Heart left ventricle (tissue), 16 donors: ENCODE measurements around the gene MANEAL. TPM values are rescaled to one million over a fixed set of nuclear protein-coding genes. Genes with fewer than 3 reads are reported as not detected.

Experiments used
- ATAC-seq, 4 donors: fragments of 200-7000 bp; cut with Tn5 transposase; one replicate each; pipeline ENCODE4 v1.9.1; 2020 to 2022; ENCODE audit warnings: moderate library complexity in 4 of 4, mild to moderate bottlenecking in 3 of 4, moderate number of reproducible peaks in 1 of 4
- DNase-seq, 5 donors: peaks; one replicate each; pipeline ENCODE4 v3.0.0-alpha.2; 2020
- H3K27ac ChIP-seq, 12 donors: fragments of 200-600 bp; sonication (generic) in 4 of 12; one replicate each; pipeline versions ENCODE4 v1.5.0 to v1.8.0; 2016 to 2022; ENCODE audit warnings: mild to moderate bottlenecking in 2 of 12
- H3K27me3 ChIP-seq, 9 donors: fragments of 200-600 bp; sonication (generic) in 2 of 9; one replicate each; pipeline versions ENCODE4 v1.5.1 to v1.8.0; 2016 to 2022; ENCODE audit warnings: mild to moderate bottlenecking in 3 of 9
- H3K36me3 ChIP-seq, 9 donors: fragments of 200-600 bp; sonication (generic) in 2 of 9; one replicate each; pipeline versions ENCODE4 v1.5.0 to v1.8.0; 2018 to 2022; ENCODE audit warnings: mild to moderate bottlenecking in 2 of 9
- H3K4me1 ChIP-seq, 12 donors: fragments of 200-600 bp; sonication (generic) in 4 of 12; one replicate each; pipeline versions ENCODE4 v1.5.0 to v1.8.0; 2016 to 2022; ENCODE audit warnings: mild to moderate bottlenecking in 3 of 12
- H3K4me3 ChIP-seq, 12 donors: fragments of 200-600 bp; sonication (generic) in 4 of 12; one replicate each; pipeline versions ENCODE4 v1.5.0 to v1.8.0; 2017 to 2022; ENCODE audit warnings: mild to moderate bottlenecking in 9 of 12, moderate library complexity in 4 of 12
- H3K9me3 ChIP-seq, 12 donors: fragments of 200-600 bp; sonication (generic) in 4 of 12; one replicate each; pipeline versions ENCODE4 v1.5.0 to v1.8.0; 2016 to 2022; ENCODE audit warnings: mild to moderate bottlenecking in 1 of 12
- POLR2A ChIP-seq, 2 donors: fragments of 450-650 bp; IDR thresholded peaks; one replicate each; pipeline ENCODE4 v1.6.1; 2017; ENCODE audit warnings: antibody characterized with exemption in 2 of 2, mild to moderate bottlenecking in 2 of 2, moderate library complexity in 2 of 2
- WGBS, 4 donors: extraction: QIAGEN DNeasy Blood & Tissue Kit in 2 of 4; methylation state at CpG; one replicate each; pipeline versions ENCODE4 v1.1.5 to v1.1.7; 2013 to 2018; 5-methylcytosine and 5-hydroxymethylcytosine counted together
- intact Hi-C, 10 donors: fragments of 100-400 bp; cut with DNase I; formaldehyde crosslinking; loops; one replicate each; pipeline versions ENCODE4 v1.11.1 to v1.14.2; 2022
- polyA plus RNA-seq, 2 donors: library from polyadenylated mRNA; stranded (reverse); fragments of 200-250 nt; gene quantifications; one replicate each; pipeline ENCODE4 v1.2.3, GENCODE V29; 2013
- total RNA-seq, 9 donors: library from RNA; depleted of rRNA in 2 of 9; stranded (reverse); fragments of >200 nt in 2 of 9; fragmentation: NEBNext Ultra II Directional in 3 of 9; extraction: Animal tissue kit (Norgen Biotek cat#: 25700) in 3 of 9; gene quantifications; one replicate each; pipeline versions ENCODE4 v1.1.0 to v1.2.4, GENCODE V29; 2016 to 2023
- TF ChIP-seq, protein P1 (sequence below), 12 donors: fragments of 200-600 bp; sonication (generic) in 4 of 12; IDR thresholded peaks; one replicate each; pipeline versions ENCODE4 v1.5.0 to v1.8.0; 2018 to 2022; ENCODE audit warnings: antibody characterized with exemption in 12 of 12, mild to moderate bottlenecking in 5 of 12
- donor health status: ischemic (EF 13 %, LVEDD 7.1; RV severe dilation, severe dysfunction).
- donor health status: healthy with polysubstance abuse.
- donor health status: DM: no; HTN: yes; CAD: no.
- donor health status: DM: no; HTN: no; CAD: no.
- donor health status: ischemic (EF 25% LVEDD 6.9; RV normal size, moderate dysfunction).
- donor health status: ischemic (EF 25% LVEDD 5.7; RV mildly dilated, moderate dysfunction).
- donor health status: healthy.
- donor health status: DM: yes; HTN: yes; CAD: no.
- donor health status: ischemic (EF 35%, LVEDD 5.7; RV mildly dilated, moderate dysfunction).
- donor health status: nonischemic (EF 11% LVEDD 7.7; RV severe dilation, severe dysfunction).
- donor health status: DM: yes; HTN: yes; CAD: no.
- donor health status: PGD.
- donor health status: ischemic (EF 29% LVEDD 5.4; RV normal size, mild dysfunction).
- donor health status: nonischemic (EF 23%, LVEDD 6.1; RV moderate dilation, normal function).

The MANEAL gene
- total and polyA plus RNA-seq, 11 donors = 0.53 to 2.9 (median 0.97) TPM

DNA sequence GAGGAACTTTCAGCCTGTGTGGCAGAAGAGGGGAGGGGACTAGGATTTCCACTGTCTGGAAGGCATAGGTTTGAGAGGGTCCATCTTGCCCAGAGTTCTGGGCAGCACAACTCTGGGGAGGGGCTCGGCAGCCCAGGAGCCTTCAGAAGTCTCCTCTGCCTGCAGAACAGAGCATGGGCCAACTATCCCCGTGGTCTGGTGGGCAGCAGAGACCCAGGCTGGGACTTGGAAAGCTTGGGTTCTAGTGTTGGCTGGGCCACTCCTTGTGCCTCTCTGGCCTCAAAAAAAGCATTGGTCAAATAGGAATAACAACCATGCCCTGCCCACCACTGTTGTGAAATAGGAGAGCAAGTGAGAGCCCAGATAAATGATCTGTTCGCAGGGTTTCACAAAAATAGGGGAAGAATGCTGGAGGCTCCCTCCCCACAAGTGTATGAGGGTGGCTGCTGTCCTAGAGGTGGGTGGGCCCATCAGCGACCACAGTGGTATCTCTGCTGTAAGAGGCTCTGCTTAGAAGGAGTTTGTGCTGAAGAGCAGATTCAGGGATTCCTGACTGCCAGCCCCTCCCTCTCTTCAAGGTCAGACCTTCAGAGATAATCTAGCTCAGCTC lies 37.6 kb upstream of the MANEAL start:
- Histone ChIP-seq H3K9me3 (no peaks in the 10 kb centered on the region), H3K27me3 (peaks cover 10 to 90% (median 51%) of the 10 kb centered on the region in 9 donors), H3K4me3 (no peak overlapping the region), H3K4me1 (peaks cover 0 to 17% (median 0%) of the 10 kb centered on the region in 12 donors), H3K36me3 (no peaks in the 10 kb centered on the region), H3K27ac (no peak overlapping the region)
- DNase-seq = no peak
- no peak for ATAC-seq
- intact Hi-C loops = no loop called here
- TF ChIP-seq, protein P1, sequence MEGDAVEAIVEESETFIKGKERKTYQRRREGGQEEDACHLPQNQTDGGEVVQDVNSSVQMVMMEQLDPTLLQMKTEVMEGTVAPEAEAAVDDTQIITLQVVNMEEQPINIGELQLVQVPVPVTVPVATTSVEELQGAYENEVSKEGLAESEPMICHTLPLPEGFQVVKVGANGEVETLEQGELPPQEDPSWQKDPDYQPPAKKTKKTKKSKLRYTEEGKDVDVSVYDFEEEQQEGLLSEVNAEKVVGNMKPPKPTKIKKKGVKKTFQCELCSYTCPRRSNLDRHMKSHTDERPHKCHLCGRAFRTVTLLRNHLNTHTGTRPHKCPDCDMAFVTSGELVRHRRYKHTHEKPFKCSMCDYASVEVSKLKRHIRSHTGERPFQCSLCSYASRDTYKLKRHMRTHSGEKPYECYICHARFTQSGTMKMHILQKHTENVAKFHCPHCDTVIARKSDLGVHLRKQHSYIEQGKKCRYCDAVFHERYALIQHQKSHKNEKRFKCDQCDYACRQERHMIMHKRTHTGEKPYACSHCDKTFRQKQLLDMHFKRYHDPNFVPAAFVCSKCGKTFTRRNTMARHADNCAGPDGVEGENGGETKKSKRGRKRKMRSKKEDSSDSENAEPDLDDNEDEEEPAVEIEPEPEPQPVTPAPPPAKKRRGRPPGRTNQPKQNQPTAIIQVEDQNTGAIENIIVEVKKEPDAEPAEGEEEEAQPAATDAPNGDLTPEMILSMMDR (IDR thresholded peaks at IDR 0.05) = no peak
- TF ChIP-seq POLR2A (IDR thresholded peaks at IDR 0.05) = no peak
- 48 to 68% (median 63%) methylated on average over 4 of the region's 4 CpGs for WGBS, 4 donors

DNA sequence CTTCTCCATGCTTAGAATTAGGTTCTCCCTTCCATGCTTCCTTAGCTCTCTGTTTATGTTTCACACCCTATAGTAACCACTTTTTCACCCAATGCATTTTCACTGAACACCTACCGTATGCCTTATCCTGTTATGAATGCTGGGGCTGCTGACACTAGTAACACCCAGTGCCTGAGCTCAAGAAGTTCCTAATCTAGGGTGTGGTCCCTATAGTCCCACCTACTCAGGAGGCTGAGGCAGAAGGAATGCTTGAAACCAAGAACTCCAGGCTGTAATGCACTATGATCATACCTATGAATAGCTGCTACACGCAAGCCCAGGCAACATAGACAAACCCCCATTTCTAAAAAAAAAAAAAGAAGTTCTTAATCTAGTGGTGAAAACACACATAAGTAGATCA lies 34.2 kb upstream of the MANEAL start:
- H3K36me3 ChIP-seq = no peaks in the 10 kb centered on the region
- DNase-seq = no peak
- H3K4me1 ChIP-seq = no peaks in the 10 kb centered on the region
- no peaks in the 10 kb centered on the region for H3K9me3 ChIP-seq
- WGBS, 4 donors = 70 to 87% (median 80%) methylated on average over 2 of the region's 2 CpGs
- no peak for TF ChIP-seq POLR2A (IDR thresholded peaks at IDR 0.05)
- TF ChIP-seq, protein P1 (IDR thresholded peaks at IDR 0.05) = no peak
- H3K27ac ChIP-seq = no peak overlapping the region
- intact Hi-C loops = no loop called here
- no peak for ATAC-seq
- peaks cover 13 to 90% (median 49%) of the 10 kb centered on the region in 9 donors for H3K27me3 ChIP-seq
- H3K4me3 ChIP-seq = no peak overlapping the region

DNA sequence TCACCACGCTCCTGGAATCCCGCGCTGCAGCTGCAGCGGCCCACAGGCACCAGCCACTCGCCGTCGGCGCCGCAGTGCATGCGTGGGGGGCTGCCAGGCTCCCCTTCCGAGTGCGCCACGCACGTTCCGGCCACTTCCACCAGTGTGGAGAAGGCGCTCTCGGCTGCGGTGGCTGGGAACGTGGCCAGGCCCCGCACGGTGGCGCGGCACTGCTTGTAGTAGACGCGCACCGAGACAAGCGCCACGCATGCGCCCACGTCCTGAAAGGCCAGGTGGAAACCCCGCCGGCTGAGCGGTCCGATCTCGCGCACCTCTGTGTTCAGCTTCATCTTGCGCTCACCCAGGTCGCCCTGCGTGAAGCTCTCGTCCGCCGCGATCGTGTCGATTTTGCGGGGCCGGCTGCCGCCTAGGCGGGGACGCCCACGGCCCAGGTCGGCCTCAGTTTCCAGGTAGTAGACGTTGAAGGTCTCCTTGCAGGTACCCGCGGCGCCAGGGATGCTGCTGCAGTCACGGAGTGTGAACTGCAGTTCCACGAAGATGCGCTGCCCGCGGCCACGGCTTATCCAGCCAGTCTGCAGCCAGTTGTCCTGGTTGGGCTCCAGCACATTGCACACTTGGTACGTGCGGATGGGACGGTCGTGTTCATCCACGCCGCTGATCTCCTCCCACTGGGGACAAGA lies 32.1 kb upstream of the MANEAL start:
- Histone ChIP-seq H3K4me3 (no peak overlapping the region), H3K9me3 (no peaks in the 10 kb centered on the region), H3K36me3 (no peaks in the 10 kb centered on the region), H3K4me1 (no peaks in the 10 kb centered on the region), H3K27me3 (peaks cover 27 to 94% (median 64%) of the 10 kb centered on the region in 9 donors), H3K27ac (no peak overlapping the region)
- TF ChIP-seq POLR2A (IDR thresholded peaks at IDR 0.05) = no peak
- TF ChIP-seq, protein P1 (IDR thresholded peaks at IDR 0.05) = no peak
- WGBS, 4 donors = 45 to 70% (median 50%) methylated on average over 30 to 68 of the region's 68 CpGs
- ATAC-seq = no peak
- no peak for DNase-seq
- intact Hi-C loops = no loop called here

DNA sequence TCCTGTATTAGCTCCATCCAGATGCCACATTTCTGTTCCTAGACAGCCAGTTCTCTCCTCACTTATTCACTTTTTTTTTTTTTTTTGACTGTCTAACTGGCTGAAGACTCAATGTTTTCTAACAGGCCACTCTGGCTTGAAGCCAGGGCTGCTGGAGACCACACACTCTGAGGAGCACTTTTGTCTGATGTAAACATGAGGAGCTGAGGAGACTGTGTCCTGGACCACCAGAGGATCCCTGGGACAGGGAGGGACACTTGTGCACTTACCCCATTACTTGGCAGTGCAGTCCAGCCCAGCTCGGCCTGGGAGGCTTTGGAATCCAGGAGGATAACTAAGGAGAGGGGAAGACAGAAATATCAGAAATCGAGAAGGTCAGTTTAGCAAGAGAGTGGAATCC lies 31.1 kb upstream of the MANEAL start:
- no peak for ATAC-seq
- TF ChIP-seq POLR2A (IDR thresholded peaks at IDR 0.05) = no peak
- TF ChIP-seq, protein P1 (IDR thresholded peaks at IDR 0.05) = no peak
- 58 to 66% (median 63%) methylated on average over 2 of the region's 2 CpGs for WGBS, 4 donors

More for the DNA sequence above, 31.1 kb upstream of the MANEAL start:
- intact Hi-C loops = no loop called here
- peaks cover 30 to 94% (median 61%) of the 10 kb centered on the region in 9 donors for H3K27me3 ChIP-seq
- DNase-seq = no peak
- no peak overlapping the region for H3K4me3 ChIP-seq
- H3K36me3 ChIP-seq = no peaks in the 10 kb centered on the region
- H3K4me1 ChIP-seq = no peaks in the 10 kb centered on the region
- no peaks in the 10 kb centered on the region for H3K9me3 ChIP-seq
- H3K27ac ChIP-seq = no peak overlapping the region
